Measurements from ENCODE around the gene MS4A10.
"Not testable (repeated sequence)": the region's sequence is repeated elsewhere in the genome, so short reads cannot be mapped to it uniquely, and the experiment has no call there.

Gene MS4A10

DNA sequence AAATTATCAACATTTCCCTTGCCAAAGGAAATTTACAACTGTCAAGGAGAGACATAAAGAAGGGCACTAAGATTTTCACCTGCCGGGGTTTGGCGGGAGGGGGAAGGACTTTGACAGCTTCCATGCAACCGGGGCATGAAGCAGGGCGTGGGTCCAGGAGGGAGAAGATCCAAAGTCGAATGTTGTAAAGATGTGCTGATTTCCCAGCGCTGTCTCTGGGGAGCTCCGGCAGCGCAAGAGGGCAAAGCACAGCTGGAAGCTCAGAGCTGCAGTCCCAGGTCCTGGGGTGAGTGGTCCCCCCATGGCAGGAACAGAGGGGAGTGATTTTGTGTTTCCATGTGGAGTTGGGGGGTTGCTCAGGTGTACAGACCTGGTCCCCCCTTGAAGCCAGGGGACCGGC lies at the start of gene MS4A10:
MS4A10 (plus strand) TSS at position 198 of the 400 bp plus-strand sequence. CDS start 5,003 bp downstream, outside the sequence.
- no peak for DNase-seq (ENCODE audit: low read depth)

DNA sequence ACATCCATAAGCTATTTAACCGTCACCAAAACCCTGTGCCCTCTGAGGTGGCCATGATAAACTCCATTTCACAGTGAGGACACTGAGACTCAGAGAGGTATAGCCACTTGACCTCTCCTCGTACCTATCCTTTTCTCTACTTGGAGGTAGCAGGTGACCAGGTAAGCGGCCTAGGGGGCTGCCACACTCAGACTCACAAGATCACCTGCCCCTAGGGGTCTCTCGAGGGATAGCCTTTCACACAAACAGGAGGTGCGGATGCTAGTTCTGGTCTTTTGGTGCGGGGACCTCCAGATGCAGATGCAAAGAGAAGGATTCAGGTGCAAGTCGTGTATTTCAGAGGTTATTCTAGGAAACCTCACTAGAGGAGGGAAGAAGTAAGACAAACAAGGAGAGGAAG lies 46.0 kb upstream of the MS4A10 start:
- DNase-seq (ENCODE audit: low read depth) = no peak

DNA sequence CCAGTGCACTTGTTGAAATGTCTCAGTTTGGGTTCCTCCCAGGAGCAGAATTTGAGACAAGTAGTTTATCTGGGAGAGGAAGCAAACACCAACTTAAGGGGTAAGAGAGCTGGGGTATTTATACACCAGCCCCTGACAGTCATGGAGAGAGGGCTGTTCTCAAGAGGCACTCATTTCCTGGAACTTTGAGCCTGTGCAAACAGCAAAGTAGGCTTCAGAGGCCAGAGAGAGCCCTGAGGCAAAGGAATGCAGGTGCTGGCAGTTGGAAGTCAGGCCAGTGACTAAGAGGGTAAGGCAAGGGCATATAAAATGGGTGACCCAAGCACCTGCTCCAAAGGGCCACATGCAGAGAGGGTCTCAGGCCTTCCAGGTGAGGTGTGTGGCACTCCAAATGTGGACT lies 44.6 kb upstream of the MS4A10 start:
- no peak for DNase-seq (ENCODE audit: low read depth)

DNA sequence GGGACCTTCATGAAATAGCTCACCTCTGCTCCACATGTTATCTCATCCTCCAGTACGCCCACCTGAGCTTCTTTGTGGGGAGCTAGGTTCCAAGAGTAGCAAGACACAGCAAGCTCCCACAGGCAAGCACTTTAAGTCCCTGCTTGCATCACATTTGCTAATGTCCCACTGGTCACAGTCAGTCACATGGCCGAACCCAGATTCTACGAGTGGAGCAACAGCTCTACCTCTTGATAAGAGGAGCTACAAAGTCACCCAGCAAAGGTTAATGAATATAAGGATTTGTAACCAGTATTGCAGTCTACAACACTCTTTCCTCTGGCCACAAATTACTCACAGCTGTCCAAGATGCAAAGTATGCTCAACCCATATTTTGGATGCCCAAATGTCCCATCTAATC lies 43.7 kb upstream of the MS4A10 start:
- DNase-seq (ENCODE audit: low read depth) = no peak

DNA sequence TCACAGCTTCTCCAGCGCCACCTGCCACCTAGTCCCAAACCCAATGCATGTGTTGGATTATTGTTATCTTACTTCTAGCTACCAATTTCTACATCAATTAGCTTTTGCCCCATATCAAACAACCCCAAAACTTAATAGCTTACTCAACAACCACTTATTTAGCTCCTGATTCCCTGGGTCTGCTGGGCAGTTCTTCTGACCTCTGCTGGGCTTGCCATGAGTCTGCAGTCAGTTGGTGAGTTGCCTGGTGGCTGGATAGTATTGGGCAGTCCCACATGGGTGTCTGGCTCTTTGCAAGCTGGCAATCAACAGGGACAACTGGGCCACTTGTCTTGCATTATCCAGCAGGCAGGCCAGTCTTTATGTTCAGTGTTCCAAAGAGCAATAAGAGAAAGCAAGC lies 42.1 kb upstream of the MS4A10 start:
- no peak for DNase-seq (ENCODE audit: low read depth)

DNA sequence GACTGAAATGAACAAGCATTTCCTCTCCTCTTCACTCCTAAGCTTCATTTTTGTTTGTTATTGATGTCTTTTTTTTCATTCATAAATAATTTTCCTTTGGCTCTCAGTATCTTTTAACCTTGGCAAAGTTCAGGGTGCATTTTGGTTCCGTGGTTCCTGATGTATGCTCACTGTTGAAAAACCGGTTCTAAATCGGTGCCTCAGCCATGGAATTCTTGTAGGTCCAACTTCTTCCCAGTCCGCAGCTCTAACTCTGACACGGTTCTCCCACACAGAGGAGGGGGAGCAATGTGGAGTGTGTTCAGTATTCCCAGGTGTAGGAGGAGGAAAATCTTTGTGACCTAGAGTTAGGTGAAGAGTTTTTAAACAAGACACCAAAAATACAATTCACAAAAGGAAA lies 41.0 kb upstream of the MS4A10 start:
- no peak for DNase-seq (ENCODE audit: low read depth)

DNA sequence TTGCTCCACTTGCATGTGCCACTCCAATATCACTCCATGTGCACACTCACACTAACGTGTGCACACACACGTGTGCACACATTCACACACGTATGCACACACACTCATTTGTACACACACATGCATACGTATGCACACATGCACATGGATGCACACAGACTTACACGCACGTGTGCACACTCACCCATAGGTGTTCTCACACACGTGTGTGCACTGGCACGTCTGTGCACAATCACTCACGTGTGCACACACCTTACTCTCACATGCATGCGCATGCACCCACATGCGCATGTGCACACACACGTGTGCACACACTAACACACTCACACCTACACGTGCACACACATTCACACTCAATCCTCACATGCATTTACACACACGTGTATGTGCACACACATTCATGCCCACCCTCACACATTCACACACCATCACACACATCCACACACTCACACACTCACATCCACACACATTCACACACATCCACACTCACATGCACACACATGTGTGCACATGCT lies 37.7 kb upstream of the MS4A10 start:
- DNase-seq (ENCODE audit: low read depth) = no peak

DNA sequence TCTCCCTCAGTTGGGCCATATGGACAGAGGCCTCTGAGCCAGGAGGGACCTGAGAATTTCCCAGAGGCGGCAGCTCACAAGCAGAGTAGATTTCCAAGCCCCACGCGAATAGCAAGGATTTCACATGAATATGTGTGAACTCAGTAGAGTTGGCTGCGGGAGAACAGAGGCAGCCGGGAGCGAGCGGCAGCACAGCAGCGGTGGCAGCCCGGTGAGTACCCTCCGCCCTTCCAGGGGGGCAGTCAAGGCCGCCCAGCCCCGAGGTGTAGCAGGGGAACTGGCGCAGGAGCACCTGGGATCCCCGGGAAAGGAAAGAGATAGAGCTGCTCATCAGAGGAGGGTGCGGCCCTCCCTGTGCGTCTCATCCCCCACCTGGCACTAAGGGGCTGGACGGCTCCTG lies 36.9 kb upstream of the MS4A10 start:
- no peak for DNase-seq (ENCODE audit: low read depth)

DNA sequence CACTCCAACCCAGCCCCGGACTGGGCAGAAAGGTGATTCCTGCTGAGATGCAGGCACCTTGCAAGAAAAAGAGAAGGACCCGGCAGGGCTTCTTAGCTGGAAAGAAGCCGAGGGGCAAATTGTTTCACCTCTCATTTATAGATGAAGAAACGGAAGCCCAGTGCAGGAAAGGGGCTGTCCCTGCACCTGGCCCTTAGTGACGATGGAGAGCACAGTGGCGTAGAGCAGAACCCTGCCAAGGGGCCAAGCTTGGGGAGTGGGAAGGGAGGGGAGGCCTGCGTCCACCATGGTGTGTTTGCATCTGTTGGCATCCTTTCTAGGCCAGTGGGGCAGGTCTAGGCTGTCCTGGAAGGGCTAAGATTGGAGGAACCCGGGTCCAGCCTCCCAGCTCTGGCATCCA lies 36.3 kb upstream of the MS4A10 start:
- no peak for DNase-seq (ENCODE audit: low read depth)

DNA sequence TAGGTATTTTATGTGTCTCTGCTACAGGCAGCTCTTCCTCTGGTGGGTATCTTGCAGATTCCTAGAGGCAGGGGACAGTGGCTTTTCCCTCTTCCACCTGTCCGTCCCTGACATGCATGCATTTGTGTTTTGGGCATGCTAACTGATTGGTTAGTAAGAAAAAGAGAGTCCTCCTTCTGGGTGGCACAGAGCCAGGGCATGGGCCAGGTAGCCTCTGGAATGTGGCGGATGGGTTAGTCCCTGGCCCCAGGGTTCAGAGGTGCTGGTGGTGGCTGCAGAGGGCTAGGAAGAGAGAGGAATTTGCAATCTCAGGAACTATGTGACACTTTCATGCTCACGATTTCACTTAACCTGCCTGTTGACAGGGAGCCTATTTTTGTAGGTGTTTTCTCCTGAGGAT lies 34.2 kb upstream of the MS4A10 start:
- DNase-seq (ENCODE audit: low read depth) = no peak

DNA sequence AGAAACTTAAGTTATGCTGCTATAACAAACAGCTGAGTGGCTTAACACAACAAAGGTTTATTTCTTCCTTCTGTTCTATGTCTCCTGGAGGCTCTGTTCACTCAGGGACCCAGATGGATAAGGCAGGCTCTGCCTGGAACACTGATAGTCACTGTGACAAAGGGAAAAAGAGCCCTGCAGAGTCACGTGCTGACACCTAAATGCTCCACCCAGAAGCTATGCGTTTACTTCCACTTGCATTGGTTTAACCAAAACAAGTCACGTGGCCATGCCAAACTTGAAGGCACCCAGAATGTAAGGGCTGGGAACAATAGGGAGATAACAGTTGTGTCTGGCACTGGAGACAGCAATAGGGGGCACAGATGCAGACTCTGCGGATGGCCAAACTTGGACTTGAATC lies 31.8 kb upstream of the MS4A10 start:
- no peak for DNase-seq (ENCODE audit: low read depth)

DNA sequence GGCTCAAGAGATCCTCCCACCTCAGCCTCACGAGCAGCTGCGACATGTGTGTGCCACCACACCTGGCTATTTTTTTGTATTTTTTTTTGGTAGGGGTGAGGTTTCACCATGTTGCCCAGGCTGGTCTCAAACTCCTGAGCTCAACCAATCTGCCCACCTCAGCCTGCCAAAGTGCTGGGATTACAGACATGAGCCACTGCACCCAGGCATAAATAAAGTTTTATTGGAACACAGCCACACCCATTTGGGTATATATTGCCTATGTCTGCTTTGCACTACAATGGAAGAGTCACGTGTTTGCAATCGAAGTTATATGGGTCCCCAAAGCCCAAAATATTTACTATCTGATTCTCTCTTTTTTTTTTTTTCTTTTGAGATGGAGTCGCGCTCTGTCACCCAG lies 30.2 kb upstream of the MS4A10 start:
- DNase-seq (ENCODE audit: low read depth) = no peak

DNA sequence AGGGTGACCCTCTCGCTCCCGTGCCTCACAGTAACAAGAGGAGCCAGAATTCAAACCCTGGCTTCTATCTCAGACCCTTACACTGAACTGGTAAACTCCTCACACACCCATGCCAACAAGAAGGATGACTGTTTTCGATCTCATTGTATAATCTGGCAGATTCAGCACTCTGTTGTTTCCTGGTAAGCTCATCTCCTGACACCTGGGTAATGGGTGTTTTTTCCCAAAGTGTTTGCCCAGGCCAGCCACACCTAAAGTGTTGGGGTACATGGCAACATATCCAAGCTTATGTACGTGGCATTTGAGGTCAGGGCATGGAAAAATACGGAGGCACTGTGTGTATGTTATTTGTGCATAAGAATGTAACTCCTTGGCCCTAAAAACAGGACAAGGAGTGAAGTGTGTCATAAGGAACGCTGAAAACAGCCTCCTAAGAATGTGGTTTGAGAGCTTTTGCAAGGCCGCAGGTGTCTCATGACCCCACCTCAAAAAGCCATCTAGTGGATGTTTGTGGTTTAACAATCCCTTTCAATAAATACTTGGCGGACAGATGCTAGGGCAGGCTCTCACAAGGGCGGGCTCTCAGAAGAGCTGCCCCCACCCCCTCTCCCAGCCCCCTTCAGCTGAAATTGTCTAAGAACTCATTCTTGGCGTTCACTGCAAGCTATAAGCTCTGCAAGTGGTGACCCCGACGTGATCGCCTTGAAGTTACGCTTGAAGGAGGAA lies 28.7 kb upstream of the MS4A10 start, which contains the start of gene MS4A15:
MS4A15 (plus strand) TSS at position 561 of the 726 bp plus-strand sequence. CDS start 6,867 bp downstream, outside the sequence.
- DNase-seq (ENCODE audit: low read depth) = no peak

DNA sequence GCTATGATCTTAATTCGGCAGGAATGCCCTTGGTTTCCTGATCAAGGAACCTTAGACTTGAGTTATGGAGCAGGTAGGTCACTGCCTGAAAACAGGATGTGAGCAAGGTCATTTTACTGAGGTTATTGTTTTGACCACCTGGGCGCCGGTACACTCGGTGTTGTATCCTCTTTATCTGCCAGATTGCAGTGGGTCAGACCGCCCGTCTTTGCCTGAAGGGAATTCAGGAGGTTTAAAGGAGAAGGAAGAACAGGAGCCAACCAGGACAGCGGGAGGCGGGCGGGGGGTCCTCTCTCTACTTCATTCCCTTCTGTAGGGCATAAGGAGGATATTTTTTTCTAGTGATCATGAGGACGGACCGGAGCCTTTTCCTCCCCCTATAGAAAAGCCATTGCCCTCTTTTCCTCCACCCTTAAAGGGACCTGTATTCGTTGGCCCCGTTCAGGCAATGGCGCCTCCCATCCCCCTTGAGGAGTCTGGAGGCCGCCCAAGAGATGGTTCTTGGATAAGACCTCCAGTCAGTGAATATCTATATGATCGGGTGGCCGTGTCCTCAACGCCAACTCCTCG lies 27.8 kb upstream of the MS4A10 start:
- no peak for DNase-seq (ENCODE audit: low read depth)

DNA sequence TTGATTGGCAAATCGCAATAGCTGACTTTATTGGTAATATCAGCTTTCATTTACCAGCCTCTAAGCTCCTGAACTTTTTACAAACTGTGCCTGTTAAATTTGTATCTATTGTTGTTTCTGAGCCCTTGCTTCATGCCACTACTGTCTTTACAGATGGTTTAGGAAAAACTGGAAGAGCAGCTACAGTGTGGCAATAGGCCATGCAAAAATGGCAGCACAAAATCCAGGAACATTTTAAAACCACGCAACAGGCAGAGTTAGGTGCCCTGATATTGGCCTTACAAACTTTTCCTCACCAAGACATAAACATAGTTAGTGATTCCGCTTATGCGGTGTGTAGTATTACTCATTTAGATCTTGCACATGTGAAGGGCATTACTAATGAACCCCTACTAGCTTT lies 26.5 kb upstream of the MS4A10 start:
- not testable (repeated sequence) for DNase-seq (ENCODE audit: low read depth)

DNA sequence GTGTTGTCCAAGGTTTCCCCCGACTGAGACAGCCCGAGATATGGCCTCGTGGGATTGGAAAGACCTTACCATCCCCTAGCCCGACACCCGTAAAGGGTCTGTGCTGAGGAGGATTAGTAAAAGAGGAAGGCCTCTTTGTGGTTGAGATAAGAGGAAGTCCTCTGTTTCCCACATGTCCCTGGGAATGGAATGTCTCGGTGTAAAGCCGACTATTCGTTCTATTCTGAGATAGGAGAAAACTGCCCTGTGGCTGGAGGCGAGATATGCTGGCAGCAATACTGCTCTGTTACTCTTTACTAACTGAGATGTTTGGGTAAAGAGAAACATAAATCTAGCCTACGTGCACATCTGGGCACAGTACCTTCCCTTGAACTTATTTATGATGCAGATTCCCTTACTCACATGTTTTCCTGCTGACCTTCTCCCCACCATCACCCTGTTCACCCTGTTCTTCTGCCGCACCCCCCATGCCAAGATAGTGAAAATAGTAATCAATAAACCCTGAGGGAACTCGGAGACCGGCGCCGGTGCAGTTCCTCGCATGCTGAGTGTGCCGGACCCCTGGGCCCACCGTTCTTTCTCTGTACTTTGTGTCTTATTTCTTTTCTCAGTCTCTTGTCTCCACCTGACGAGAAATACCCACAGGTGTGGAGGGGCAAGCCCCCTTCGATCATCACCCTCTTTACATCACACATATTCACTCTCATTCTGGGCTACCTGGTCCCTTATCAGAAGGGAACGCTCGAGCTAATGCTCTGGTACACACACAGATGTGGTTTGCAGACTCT lies 25.5 kb upstream of the MS4A10 start:
- DNase-seq (ENCODE audit: low read depth) = not testable (repeated sequence)

DNA sequence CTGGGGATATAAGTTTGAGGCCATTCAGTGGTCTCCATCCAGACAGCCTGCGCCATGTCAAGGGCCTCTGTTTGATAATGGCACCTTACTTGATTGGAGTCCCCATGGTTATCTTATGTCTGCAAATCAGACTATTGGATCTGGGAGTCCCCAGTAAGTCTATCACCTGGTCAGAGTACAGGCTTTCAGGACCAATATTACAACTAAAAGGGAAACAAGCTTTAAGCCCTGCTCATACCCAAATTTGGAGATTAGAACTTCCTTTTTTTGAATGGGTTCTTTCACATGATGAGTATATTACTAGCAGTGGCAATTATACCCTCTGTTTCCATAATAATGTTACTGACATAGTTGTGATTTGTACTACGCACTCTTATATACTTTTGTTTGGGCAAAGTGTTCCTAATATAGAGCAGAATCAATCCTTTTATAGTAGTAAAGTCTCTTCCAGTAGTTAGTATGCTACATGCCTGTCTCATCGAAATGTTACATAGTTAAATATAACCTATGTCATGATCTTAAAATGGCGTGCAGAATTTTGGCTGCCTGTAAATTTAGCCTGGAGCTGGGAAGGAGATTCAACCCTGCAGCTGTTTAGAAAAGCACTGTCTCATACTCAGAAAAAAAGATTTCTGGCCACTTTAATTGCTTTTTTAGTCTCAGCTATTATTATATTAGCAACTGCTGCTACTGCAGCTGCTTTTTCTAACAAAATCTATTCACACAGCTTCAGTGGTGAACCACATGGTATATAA lies 23.5 kb upstream of the MS4A10 start:
- no peak for DNase-seq (ENCODE audit: low read depth)

DNA sequence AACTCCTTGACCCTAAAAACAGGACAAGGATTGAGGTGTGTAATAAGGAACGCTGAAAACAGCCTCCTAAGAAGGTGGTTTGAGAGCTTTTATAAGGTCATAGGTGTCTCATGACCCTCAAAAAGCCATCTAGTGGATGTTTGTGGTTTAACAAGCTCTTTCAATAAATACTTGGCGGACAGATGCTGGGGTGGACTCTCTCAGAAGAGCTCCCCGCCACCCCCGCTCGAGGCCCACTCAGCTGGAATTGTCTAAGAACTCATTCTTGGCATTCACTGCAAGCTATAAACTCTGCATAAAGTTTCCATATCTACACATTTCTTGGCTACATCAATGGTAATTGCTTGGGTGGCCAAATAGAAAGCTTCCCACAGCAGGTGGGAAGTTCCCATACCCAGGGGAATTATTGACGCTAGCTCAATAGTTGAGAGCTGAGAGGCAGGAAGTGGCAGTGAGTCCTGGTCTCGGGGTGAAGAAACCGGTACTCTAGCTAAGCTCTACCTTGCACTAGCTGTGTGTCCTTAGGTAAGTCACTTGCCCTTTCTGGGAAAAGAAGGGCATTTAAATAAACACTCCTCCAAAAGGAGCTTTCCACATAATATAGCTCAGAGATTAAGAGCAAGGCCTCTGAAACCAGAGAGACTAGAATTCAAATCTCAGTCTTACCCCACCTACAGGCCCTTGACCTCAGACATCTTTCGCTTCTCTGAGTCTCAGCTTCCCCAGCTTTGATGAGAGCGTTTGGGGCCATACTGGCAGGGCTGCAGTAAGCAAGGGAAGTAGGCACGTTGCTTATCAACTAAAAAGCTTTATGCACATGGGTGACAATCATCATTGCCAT lies 22.1 kb upstream of the MS4A10 start:
- no peak for DNase-seq (ENCODE audit: low read depth)

DNA sequence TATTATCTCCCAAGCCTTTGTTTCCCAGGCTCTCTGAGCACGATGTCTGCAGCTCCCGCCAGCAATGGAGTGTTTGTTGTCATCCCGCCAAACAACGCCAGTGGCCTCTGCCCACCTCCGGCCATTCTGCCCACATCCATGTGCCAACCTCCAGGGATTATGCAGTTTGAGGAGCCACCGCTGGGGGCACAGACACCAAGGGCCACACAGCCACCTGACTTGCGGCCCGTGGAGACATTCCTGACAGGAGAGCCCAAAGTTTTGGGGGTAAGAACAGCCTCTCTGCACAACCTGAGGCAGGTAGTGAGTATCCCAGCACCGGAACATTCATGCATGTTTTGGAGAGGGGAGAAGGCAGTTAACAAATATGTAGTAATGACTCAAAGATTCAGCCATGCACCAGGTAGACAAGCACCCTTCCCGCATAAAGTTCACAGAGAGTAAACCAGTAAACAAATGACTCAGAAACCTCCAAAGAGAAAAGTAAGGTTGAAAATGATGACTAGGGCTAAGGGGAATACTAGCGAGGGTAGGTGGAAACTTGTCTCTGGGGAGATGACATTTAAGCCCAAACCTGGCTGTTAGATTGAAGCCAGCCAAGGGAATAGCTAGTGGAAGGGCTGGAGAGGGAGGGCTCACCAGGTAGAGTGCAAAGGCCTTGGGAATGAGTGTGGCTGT lies 21.3 kb upstream of the MS4A10 start:
- DNase-seq (ENCODE audit: low read depth) = no peak

DNA sequence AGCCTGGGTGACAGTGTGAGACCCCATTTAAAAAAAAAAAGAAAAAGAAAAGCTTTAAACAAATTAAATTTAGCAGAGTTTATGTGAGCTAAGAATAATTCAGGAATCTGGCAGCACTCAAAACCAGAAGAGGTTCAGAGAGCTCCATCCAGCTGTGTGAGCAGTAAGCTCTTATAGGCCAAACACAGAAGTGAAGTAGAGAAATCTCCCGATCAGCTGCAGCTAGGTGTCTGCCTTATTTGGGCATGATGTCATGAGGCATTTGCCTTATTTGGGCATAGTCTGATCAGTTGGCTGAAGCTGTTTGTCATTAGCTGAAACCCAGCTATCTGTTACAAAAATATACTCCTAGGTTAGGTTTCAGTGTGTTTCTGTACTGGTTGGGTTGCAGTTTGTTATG lies 20.3 kb upstream of the MS4A10 start:
- DNase-seq (ENCODE audit: low read depth) = no peak

DNA sequence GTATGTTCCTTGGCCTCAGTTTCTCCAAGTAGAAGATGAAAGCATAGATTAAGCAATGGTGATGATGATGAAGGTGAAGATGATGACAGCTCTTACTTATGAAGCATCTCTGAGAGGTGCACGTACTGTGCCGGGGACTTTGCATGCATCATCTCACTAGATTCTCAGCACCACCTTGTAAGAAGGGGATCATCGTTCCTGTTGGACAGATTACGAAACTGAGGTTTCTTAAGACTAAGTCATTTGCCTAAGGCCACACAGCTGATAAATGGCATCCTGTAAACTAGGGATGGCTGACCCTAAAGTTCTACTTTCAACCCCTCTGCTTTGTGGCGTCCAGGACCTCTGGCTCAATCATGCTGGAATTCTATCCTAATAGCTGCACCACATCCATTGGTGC lies 19.8 kb upstream of the MS4A10 start:
- no peak for DNase-seq (ENCODE audit: low read depth)

Measured in HS-5 (cell line).